Fibroblast of mammary gland (primary cell): ENCODE results near the gene CACNA2D3.

Source experiments
- DNase-seq: peaks from one replicate; pipeline ENCODE4 v3.0.0-alpha.2; 2010; ENCODE audit warnings: low read depth
- H3K4me3 ChIP-seq: 2 replicates; pipeline ENCODE4 v1.5.1; 2011; ENCODE audit warnings: low read depth, mild to moderate bottlenecking, low read length, moderate library complexity; ENCODE audit not compliant: control insufficient read depth
- CTCF ChIP-seq: conservative IDR thresholded peaks from 2 replicates; pipeline ENCODE4 v1.5.1; 2011; ENCODE audit warnings: low read depth, low read length, inconsistent platforms; ENCODE audit not compliant: control insufficient read depth, insufficient read depth

The CACNA2D3 gene

GRCh38 chr3:54599716-54600115 is 477.4 kb downstream of the CACNA2D3 start:
- TF ChIP-seq CTCF: no peak
- H3K4me3 ChIP-seq: no peak overlapping the region
- DNase-seq: no peak

DNA sequence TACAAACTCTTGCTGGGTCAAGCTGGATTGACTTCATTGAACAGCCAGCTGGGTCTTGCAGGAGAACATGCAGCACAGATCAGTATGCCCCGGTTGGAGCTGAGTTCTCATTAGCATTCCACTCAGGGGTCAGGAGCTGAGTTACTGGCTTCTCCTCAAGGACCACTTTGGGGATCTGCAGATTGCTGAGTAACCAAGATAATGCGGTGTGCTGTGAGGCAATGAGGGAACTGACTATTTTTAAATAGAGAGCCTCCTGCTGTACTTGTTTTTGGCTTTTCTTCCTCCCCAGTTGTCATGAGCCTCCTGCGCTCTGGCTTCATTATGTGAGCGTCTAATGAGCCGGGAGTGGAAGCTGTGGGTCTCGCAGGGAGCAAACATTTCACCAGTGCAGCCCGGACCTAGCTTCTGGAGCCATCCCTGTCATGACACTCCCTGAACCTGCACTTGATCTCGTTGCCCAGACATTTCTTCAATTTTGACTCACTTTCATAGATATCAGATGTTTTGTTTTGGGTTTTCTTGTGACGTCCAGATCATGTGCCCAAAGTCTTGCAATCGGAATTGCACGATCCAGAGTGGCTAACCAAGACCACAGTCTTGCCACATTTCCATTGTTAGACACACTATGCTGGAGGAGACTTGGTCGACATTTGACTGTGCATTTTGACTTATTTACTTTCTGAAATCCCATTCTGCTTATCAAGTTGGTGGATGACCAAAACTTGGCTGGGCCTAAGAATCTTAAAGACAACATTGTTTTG is 478.3 kb downstream of the CACNA2D3 start:
- no peak for TF ChIP-seq CTCF
- H3K4me3 ChIP-seq: no peak overlapping the region
- no peak for DNase-seq

DNA sequence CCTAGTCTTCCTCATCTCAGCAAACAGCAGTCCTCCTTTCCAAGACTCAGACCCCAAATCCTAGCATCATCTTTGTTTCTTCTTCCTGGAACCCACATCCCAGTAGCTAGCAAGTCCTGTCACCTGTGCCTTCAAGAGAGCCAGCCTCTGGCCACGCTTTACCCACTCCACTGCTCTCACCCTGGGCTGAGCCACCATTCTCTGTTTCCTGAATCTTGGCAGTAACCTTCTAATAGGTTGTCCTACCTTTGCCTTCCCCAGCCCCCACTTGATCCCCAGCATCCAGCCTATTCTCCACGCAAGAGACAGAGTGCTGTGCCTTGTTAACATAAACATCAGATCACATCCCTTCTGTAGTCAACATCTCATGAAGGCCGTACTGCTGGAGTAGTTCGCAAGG is 482.1 kb downstream of the CACNA2D3 start:
- H3K4me3 ChIP-seq: no peak overlapping the region
- no peak for DNase-seq
- TF ChIP-seq CTCF: no peak

GRCh38 chr3:54608041-54608440 is 485.7 kb downstream of the CACNA2D3 start:
- no peak for DNase-seq

DNA sequence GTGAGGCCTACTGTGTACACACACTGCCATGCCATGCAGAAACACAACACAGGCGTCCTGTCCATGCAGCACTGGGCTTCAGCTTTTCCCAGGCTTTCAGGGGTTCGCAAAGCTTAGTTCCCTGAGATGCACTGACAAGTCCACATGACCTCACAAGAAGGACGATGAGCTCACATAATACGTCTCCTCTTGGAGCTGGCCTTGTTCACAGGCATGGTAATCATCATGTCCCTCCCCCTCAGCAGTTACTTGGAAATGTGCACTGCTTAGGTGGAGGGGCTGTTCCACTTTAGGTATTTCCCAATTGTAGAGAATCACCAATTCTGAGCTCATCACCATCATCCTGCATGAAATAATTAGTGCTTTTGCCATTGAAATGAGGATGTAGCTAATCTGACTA is 496.7 kb downstream of the CACNA2D3 start:
- no peak for DNase-seq
- TF ChIP-seq CTCF: no peak
- no peak overlapping the region for H3K4me3 ChIP-seq

More at GRCh38 chr3:54608041-54608440, 485.7 kb downstream of the CACNA2D3 start:
- no peak for TF ChIP-seq CTCF
- no peak overlapping the region for H3K4me3 ChIP-seq

DNA sequence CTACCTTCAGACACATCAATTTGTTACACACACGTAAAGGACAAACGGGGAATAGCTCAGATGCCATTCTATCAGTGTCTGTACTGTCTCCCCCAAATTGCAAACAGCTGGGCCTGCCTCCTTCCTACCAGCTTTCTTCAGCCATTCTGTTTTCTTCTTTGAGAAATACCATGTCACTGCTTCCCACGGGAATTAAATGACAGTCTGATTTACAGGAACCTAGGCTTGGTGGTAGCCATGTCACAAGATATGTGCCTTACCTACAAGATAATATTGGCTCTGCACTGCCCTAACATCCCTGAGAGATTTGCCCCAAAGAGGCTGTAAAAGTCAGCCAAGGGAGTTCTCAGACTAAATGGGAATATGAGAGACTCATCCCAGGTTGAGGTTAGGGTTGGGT is 497.2 kb downstream of the CACNA2D3 start:
- no peak for DNase-seq
- no peak overlapping the region for H3K4me3 ChIP-seq
- TF ChIP-seq CTCF: no peak
